Psoas muscle (tissue), 8 donors: ENCODE results near the gene AHRR. TPM values are rescaled to one million over a fixed set of nuclear protein-coding genes. Genes with fewer than 3 reads are reported as not detected.

Source experiments
- ATAC-seq, 4 donors: fragments of 200-7000 bp; cut with Tn5 transposase; one replicate each; pipeline ENCODE4 v1.9.1; 2020; ENCODE audit warnings: moderate library complexity in 3 of 4, mild to moderate bottlenecking in 2 of 4
- DNase-seq, 2 donors: peaks; one replicate each; pipeline ENCODE4 v3.0.0-alpha.2; 2020
- H3K27ac ChIP-seq: fragments of 200-600 bp; one replicate; pipeline ENCODE4 v1.8.0; 2022
- H3K27me3 ChIP-seq, 3 donors: fragments of 200-600 bp in 1 of 3; one replicate each; pipeline versions ENCODE4 v1.6.1 to v1.8.0; 2013 to 2022; ENCODE audit warnings: low read length in 2 of 3, mild to moderate bottlenecking in 2 of 3, moderate library complexity in 1 of 3; ENCODE audit not compliant: insufficient read depth in 3 of 3
- H3K36me3 ChIP-seq, 2 donors: fragments of 200-600 bp in 1 of 2; one replicate each; pipeline versions ENCODE4 v1.6.1 to v1.8.0; 2013 to 2022; ENCODE audit warnings: low read depth in 1 of 2, mild to moderate bottlenecking in 1 of 2, moderate library complexity in 1 of 2; ENCODE audit not compliant: insufficient read depth in 1 of 2
- H3K4me1 ChIP-seq: fragments of 200-600 bp; one replicate; pipeline ENCODE4 v1.8.0; 2022
- H3K4me3 ChIP-seq: fragments of 200-600 bp; one replicate; pipeline ENCODE4 v1.8.0; 2022; ENCODE audit warnings: mild to moderate bottlenecking
- H3K9me3 ChIP-seq: fragments of 200-600 bp; one replicate; pipeline ENCODE4 v1.8.0; 2022
- CTCF ChIP-seq: fragments of 200-600 bp; IDR thresholded peaks from one replicate; pipeline ENCODE4 v1.8.0; 2022; ENCODE audit warnings: antibody characterized with exemption
- WGBS, 3 donors: extraction: QIAGEN DNeasy Blood & Tissue Kit; methylation state at CpG; one replicate each; pipeline versions ENCODE4 v1.1.6 to v1.1.7; 2013; 5-methylcytosine and 5-hydroxymethylcytosine counted together
- intact Hi-C, 2 donors: fragments of 100-400 bp; cut with DNase I; formaldehyde crosslinking; loops; one replicate each; pipeline versions ENCODE4 v1.11.0 to v1.14.2; 2022
- polyA plus RNA-seq, 3 donors: library from polyadenylated mRNA; stranded (reverse); fragments of 200-250 nt; gene quantifications; one replicate each; pipeline ENCODE4 v1.2.3, GENCODE V29; 2013
- total RNA-seq, 4 donors: library from RNA; stranded (reverse); fragmentation: NEBNext Ultra II Directional in 2 of 4; extraction: Animal tissue kit (Norgen Biotek cat#: 25700) in 2 of 4; gene quantifications; one replicate each; pipeline versions ENCODE4 v1.2.1 to v1.2.4, GENCODE V29; 2021 to 2023
- donor health status: healthy with polysubstance abuse.
- donor health status: DM: no; HTN: no; CAD: no; lungs with moderate emphysema.
- donor health status: Bipolar disorder and iron deficiency.
- donor health status: healthy.
- donor health status: DM: yes; HTN: yes; CAD: no.
- donor health status: DM: no; HTN: no; CAD: no.
- donor health status: DM: no; HTN: no; CAD: no.
- donor health status: DM: yes; HTN: yes; CAD: no.

The AHRR gene
- total and polyA plus RNA-seq, 7 donors, result 0.10 to 7.4 (median 0.45) TPM

- peaks cover 0 to 65% (median 16%) of the 10 kb centered on the region in 3 donors for H3K27me3 ChIP-seq
- H3K9me3 ChIP-seq, result no peaks in the 10 kb centered on the region
- H3K4me1 ChIP-seq, result no peaks in the 10 kb centered on the region
- H3K4me3 ChIP-seq, result no peak overlapping the region
- no peak for DNase-seq
- TF ChIP-seq CTCF, result no peak
- ATAC-seq, result no peak
- no peaks in the 10 kb centered on the region for H3K36me3 ChIP-seq
- no peak overlapping the region for H3K27ac ChIP-seq
- 80 to 88% (median 85%) methylated on average over 10 of the region's 10 CpGs for WGBS, 3 donors
- intact Hi-C loops, result no loop called here
Measured at GRCh38 chr5:347712-348284, 26.3 kb downstream of the AHRR start.

GRCh38 chr5:348726-349125, 27.2 kb downstream of the AHRR start:
- H3K27ac ChIP-seq, result no peak overlapping the region
- H3K4me3 ChIP-seq, result no peak overlapping the region
- DNase-seq, result no peak
- TF ChIP-seq CTCF, result no peak
- H3K36me3 ChIP-seq, result no peaks in the 10 kb centered on the region
- intact Hi-C loops, result no loop called here
- no peak for ATAC-seq
- WGBS, 3 donors, result 40 to 41% (median 40%) methylated on average over 5 of the region's 5 CpGs
- H3K4me1 ChIP-seq, result no peaks in the 10 kb centered on the region
- peaks cover 0 to 57% (median 14%) of the 10 kb centered on the region in 3 donors for H3K27me3 ChIP-seq
- H3K9me3 ChIP-seq, result no peaks in the 10 kb centered on the region

- Histone ChIP-seq H3K36me3 (no peaks in the 10 kb centered on the region), H3K27me3 (peaks cover 0 to 53% (median 11%) of the 10 kb centered on the region in 3 donors), H3K4me3 (no peak overlapping the region), H3K4me1 (no peaks in the 10 kb centered on the region), H3K27ac (no peak overlapping the region), H3K9me3 (no peaks in the 10 kb centered on the region)
- ATAC-seq, result no peak
- WGBS, 3 donors, result 74 to 78% (median 75%) methylated on average over 9 of the region's 9 CpGs
- TF ChIP-seq CTCF, result no peak
- intact Hi-C loops, result no loop called here
- no peak for DNase-seq
Measured at GRCh38 chr5:350355-350754, 28.8 kb downstream of the AHRR start.

- H3K36me3 ChIP-seq, result no peaks in the 10 kb centered on the region
- WGBS, 3 donors, result 78 to 85% (median 81%) methylated on average over 19 of the region's 19 CpGs
- no peak overlapping the region for H3K4me3 ChIP-seq
- TF ChIP-seq CTCF, result no peak
- intact Hi-C loops, result no loop called here
- ATAC-seq (no peak), DNase-seq (no peak)
- peaks cover 0 to 46% (median 8%) of the 10 kb centered on the region in 3 donors for H3K27me3 ChIP-seq
- no peaks in the 10 kb centered on the region for H3K9me3 ChIP-seq
- H3K4me1 ChIP-seq, result no peaks in the 10 kb centered on the region
- no peak overlapping the region for H3K27ac ChIP-seq
Measured at GRCh38 chr5:351084-351920, 29.8 kb downstream of the AHRR start.
